B cell (primary cell): ENCODE measurements around the gene LDLRAD1. TPM values are rescaled to one million over a fixed set of nuclear protein-coding genes. Genes with fewer than 3 reads are reported as not detected.
A peak's percentile ranks its signal among the peaks of the same experiment; 100 is the strongest.

ENCODE experiments used
- ATAC-seq: fragments of 200-7000 bp; cut with Tn5 transposase; one replicate; pipeline ENCODE4 v1.10.0; 2021; ENCODE audit warnings: low read depth, mild to moderate bottlenecking, moderate number of reproducible peaks, moderate library complexity
- CTCF ChIA-PET: fragments of 350-600 bp; sonication (Branson Sonifier 250); formaldehyde crosslinking; loops from one replicate; lab custom pipeline; 2021; ENCODE audit warnings: antibody characterized with exemption, inconsistent platforms; lab: Charles Lee
- POLR2A ChIA-PET: fragments of 350-600 bp; sonication (Branson Sonifier 250); formaldehyde crosslinking; loops from one replicate; lab custom pipeline; 2021; ENCODE audit warnings: antibody characterized with exemption; lab: Charles Lee
- DNase-seq: peaks from one replicate; pipeline ENCODE4 v3.0.0; 2013
- H2AFZ ChIP-seq: 2 replicates; pipeline ENCODE4 v1.6.1; 2012; ENCODE audit warnings: mild to moderate bottlenecking, low read depth, low read length; ENCODE audit not compliant: insufficient read depth, poor library complexity, severe bottlenecking
- H3K27ac ChIP-seq, 2 donors: 1 replicate in 1 of 2; 2 replicates in 1 of 2; pipeline ENCODE4 v1.5.1; 2012 to 2013; ENCODE audit warnings: low read length in 2 of 2, mild to moderate bottlenecking in 2 of 2, moderate library complexity in 1 of 2
- H3K27me3 ChIP-seq, 4 experiments: fragments of 200-600 bp in 1 of 4; sonication (generic) in 1 of 4; replicated peaks in 1 of 4; 1 replicate in 2 of 4; 2 replicates in 2 of 4; pipeline versions ENCODE4 v1.6.1 to v1.7.0; 2013 to 2016; ENCODE audit warnings: low read length in 3 of 4, mild to moderate bottlenecking in 2 of 4, mixed read lengths in 1 of 4, moderate library complexity in 1 of 4; ENCODE audit not compliant: insufficient read depth in 4 of 4, control insufficient read depth in 3 of 4; ENCODE audit errors: control extremely low read depth in 1 of 4
- H3K36me3 ChIP-seq, 2 experiments: replicated peaks in 1 of 2; 1 replicate in 1 of 2; 2 replicates in 1 of 2; pipeline versions ENCODE4 v1.6.1 to v1.7.1; 2013; ENCODE audit warnings: low read length in 1 of 2; ENCODE audit not compliant: insufficient read depth in 2 of 2, control insufficient read depth in 1 of 2; ENCODE audit errors: control extremely low read depth in 1 of 2, extremely low read depth in 1 of 2
- H3K4me1 ChIP-seq, 2 donors: fragments of 200-600 bp in 1 of 2; sonication (generic) in 1 of 2; 1 replicate in 1 of 2; 2 replicates in 1 of 2; pipeline versions ENCODE4 v1.5.1 to v1.6.1; 2013 to 2017; ENCODE audit warnings: low read length in 2 of 2; ENCODE audit not compliant: control insufficient read depth in 2 of 2, insufficient read depth in 2 of 2
- H3K4me2 ChIP-seq: replicated peaks from 2 replicates; pipeline ENCODE3; 2012; ENCODE audit warnings: mild to moderate bottlenecking, low read depth, low read length; ENCODE audit not compliant: poor library complexity, severe bottlenecking
- H3K4me3 ChIP-seq, 5 experiments: fragments of 200-600 bp in 1 of 5; sonication (generic) in 1 of 5; 1 replicate in 3 of 5; 2 replicates in 2 of 5; pipeline versions ENCODE4 v1.5.1 to v1.7.0; 2011 to 2016; ENCODE audit warnings: low read length in 4 of 5, mild to moderate bottlenecking in 4 of 5, low read depth in 2 of 5, control low read depth in 1 of 5, moderate library complexity in 1 of 5; ENCODE audit not compliant: insufficient read depth in 1 of 5; ENCODE audit errors: control extremely low read depth in 1 of 5, extremely low read depth in 1 of 5
- H3K79me2 ChIP-seq: fragments of 200-600 bp; sonication (generic); one replicate; pipeline ENCODE4 v1.6.0; 2016; ENCODE audit warnings: low read length; ENCODE audit not compliant: control insufficient read depth, insufficient read depth
- H3K9ac ChIP-seq: fragments of 200-600 bp; sonication (generic); 2 replicates; pipeline ENCODE4 v1.6.1; 2017; ENCODE audit warnings: mild to moderate bottlenecking, low read length, moderate library complexity
- H3K9me3 ChIP-seq, 3 donors: one replicate each; pipeline versions ENCODE4 v1.6.1 to v1.7.1; 2013; ENCODE audit warnings: low read length in 2 of 3; ENCODE audit not compliant: control insufficient read depth in 2 of 3, insufficient read depth in 1 of 3; ENCODE audit errors: control extremely low read depth in 1 of 3
- H4K20me1 ChIP-seq: 2 replicates; pipeline ENCODE4 v1.6.0; 2012; ENCODE audit warnings: mild to moderate bottlenecking, low read length; ENCODE audit not compliant: insufficient read depth, control insufficient read depth, poor library complexity, severe bottlenecking
- H3K27ac Mint-ChIP-seq: one replicate; pipeline ENCODE4 v1.8.0; 2021; ENCODE audit warnings: mixed read lengths
- H3K27me3 Mint-ChIP-seq: one replicate; pipeline ENCODE4 v1.8.0; 2021; ENCODE audit warnings: mixed read lengths
- H3K4me1 Mint-ChIP-seq: one replicate; pipeline ENCODE4 v1.8.0; 2021; ENCODE audit warnings: mixed read lengths
- H3K4me3 Mint-ChIP-seq: one replicate; pipeline ENCODE4 v1.8.0; 2021; ENCODE audit warnings: mixed read lengths
- H3K9me3 Mint-ChIP-seq: one replicate; pipeline ENCODE4 v1.8.0; 2022; ENCODE audit warnings: mixed read lengths; ENCODE audit not compliant: insufficient read depth
- CTCF ChIP-seq: fragments of 200-600 bp; IDR thresholded peaks from one replicate; pipeline ENCODE4 v1.8.0; 2022; ENCODE audit warnings: antibody characterized with exemption, mild to moderate bottlenecking
- EZH2 ChIP-seq: IDR thresholded peaks from 2 replicates; pipeline ENCODE4 v1.6.1; 2012; ENCODE audit warnings: borderline replicate concordance, low read depth, mild to moderate bottlenecking, moderate library complexity, low read length; ENCODE audit not compliant: insufficient read depth, poor library complexity, severe bottlenecking
- WGBS: methylation state at CpG from one replicate; pipeline ENCODE4 v1.1.5; 2013; ENCODE audit warnings: missing lambda C conversion rate; ENCODE audit not compliant: insufficient coverage; 5-methylcytosine and 5-hydroxymethylcytosine counted together
- intact Hi-C: fragments of 100-400 bp; cut with micrococcal nuclease; formaldehyde crosslinking; loops from one replicate; pipeline ENCODE4 v1.10.0; 2022
- polyA plus RNA-seq: library from polyadenylated mRNA; depleted of rRNA; stranded (reverse); fragments of >200 nt; gene quantifications from 2 replicates; pipeline ENCODE4 v1.2.3, GENCODE V29; 2012
- total RNA-seq, 2 donors: library from RNA; stranded (reverse); fragments of 120-200 nt in 1 of 2; gene quantifications; 1 replicate in 1 of 2; 2 replicates in 1 of 2; pipeline versions ENCODE4 v1.2.3 to v1.2.4, GENCODE V29; 2013 to 2022

The LDLRAD1 gene
- total and polyA plus RNA-seq, 2 donors (not counting 1 experiment from before 2014, with no cell fraction given), result not detected

DNA sequence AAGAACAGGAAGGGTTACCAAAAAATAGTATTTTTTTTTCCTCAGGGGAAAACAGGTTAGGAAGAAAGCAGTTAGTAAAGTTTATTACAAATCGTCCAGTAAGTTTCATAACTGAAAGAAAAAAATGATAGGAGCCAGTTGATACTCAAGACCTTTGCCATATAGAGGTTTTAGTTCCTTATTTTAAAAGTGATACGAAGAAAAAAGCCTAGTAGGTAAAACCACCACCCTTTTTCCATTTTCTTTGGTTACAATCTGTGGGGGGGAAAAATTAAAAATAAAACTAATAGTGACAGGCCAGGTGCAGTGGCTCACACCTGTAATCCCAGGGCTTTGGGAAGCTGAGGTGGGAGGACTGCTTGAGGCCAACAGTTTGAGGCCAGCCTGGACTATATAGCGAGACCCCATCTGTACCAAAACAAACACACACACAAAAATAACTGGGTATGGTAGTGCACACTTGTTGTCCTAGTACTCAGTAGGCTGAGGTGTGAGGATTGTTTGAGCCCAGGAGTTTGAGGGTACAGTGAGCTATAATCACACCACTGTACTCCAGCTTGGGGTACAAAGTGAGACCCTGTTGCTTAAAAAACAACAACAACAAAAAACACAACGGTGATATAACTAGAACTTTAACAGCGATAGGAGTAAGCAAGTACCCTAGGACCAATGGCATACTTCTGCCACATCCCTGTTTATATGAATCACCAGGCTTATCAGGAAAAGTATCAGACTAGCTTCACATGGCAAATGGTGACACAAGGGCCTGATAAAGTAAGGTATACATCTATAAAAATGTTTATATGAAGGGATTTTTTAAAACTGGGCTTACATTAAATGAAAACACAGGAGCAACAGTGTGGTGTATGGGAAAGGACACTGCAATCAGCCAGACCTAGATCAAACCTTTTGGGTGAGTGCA is 29.7 kb upstream of the LDLRAD1 start:
- H3K4me2 ChIP-seq, result peak overlapping the region; percentile 42
- H2AFZ ChIP-seq, result no peak overlapping the region
- H3K79me2 ChIP-seq, result peaks cover 91% of the 10 kb centered on the region
- CTCF ChIA-PET, result interaction anchor here (1.3 to 1.8 kb wide), 3 partner anchors 21 to 442 kb away, joined by 3 to 11 read pairs (median 3); no protein-coding TSS in a partner anchor
- H3K27me3 ChIP-seq, result no peaks in the 10 kb centered on the region
- H3K9ac ChIP-seq, result no peak overlapping the region
- POLR2A ChIA-PET, result interaction anchor here (0.6 kb wide), 1 partner anchor 102 kb away, joined by 7 read pairs; the partner anchor contains the start of gene LRRC42
- peaks cover 32 to 37% of the 10 kb centered on the region in 2 donors for H3K4me1 ChIP-seq
- Mint-ChIP-seq H3K4me1 (peaks cover 35% of the 10 kb centered on the region), H3K27me3 (no peaks in the 10 kb centered on the region), H3K4me3 (peak overlapping the region; percentile 30), H3K27ac (peak overlapping the region; percentile 62), H3K9me3 (no peaks in the 10 kb centered on the region)
- no peak overlapping the region for H3K4me3 ChIP-seq
- intact Hi-C loops, result no loop called here
- ATAC-seq (peak; percentile 43), DNase-seq (peak; percentile 19)
- H4K20me1 ChIP-seq, result peaks cover 4% of the 10 kb centered on the region
- H3K27ac ChIP-seq, result peak overlapping the region; percentile 51 to 67
- WGBS, result 100% methylated on average over 2 of the region's 5 CpGs
- TF ChIP-seq CTCF (no peak), EZH2 (no peak)
- no peaks in the 10 kb centered on the region for H3K9me3 ChIP-seq
- H3K36me3 ChIP-seq, result peaks cover 2 to 30% of the 10 kb centered on the region in 2 experiments
